Measurements from ENCODE around the gene ERP44.

Gene ERP44

GRCh38 chr9:99953861-99954507, 144.8 kb downstream of the ERP44 start:
- H3K4me3 ChIP-seq (replicated peaks in 1 of 2; ENCODE audit: low read depth in 2 of 2, low read length in 2 of 2), result no peak overlapping the region
- DNase-seq (ENCODE audit: low read depth in 2 of 2), result no peak
- no peak for TF ChIP-seq CTCF (IDR thresholded peaks at IDR 0.05; ENCODE audit: low read depth, low read length)

GRCh38 chr9:99948896-99949295, 149.9 kb downstream of the ERP44 start:
- TF ChIP-seq CTCF (IDR thresholded peaks at IDR 0.05; ENCODE audit: low read depth, low read length), result no peak

GRCh38 chr9:99948482-99948881, 150.3 kb downstream of the ERP44 start:
- TF ChIP-seq CTCF (IDR thresholded peaks at IDR 0.05; ENCODE audit: low read depth, low read length), result no peak
- DNase-seq (ENCODE audit: low read depth in 2 of 2), result no peak
- H3K4me3 ChIP-seq (replicated peaks in 1 of 2; ENCODE audit: low read depth in 2 of 2, low read length in 2 of 2), result no peak overlapping the region

More at GRCh38 chr9:99948896-99949295, 149.9 kb downstream of the ERP44 start:
- H3K4me3 ChIP-seq (replicated peaks in 1 of 2; ENCODE audit: low read depth in 2 of 2, low read length in 2 of 2), result no peak overlapping the region
- DNase-seq (ENCODE audit: low read depth in 2 of 2), result peak; percentile 55 to 63

GRCh38 chr9:99947395-99947794, 151.4 kb downstream of the ERP44 start:
- H3K4me3 ChIP-seq (replicated peaks in 1 of 2; ENCODE audit: low read depth in 2 of 2, low read length in 2 of 2), result no peak overlapping the region
- peak; percentile 28 for TF ChIP-seq CTCF (IDR thresholded peaks at IDR 0.05; ENCODE audit: low read depth, low read length)
- peak in 1 of 2 donors; percentile 26 for DNase-seq (ENCODE audit: low read depth in 2 of 2)

- no peak for TF ChIP-seq CTCF (IDR thresholded peaks at IDR 0.05; ENCODE audit: low read depth, low read length)
- DNase-seq (ENCODE audit: low read depth in 2 of 2), result no peak
- H3K4me3 ChIP-seq (replicated peaks in 1 of 2; ENCODE audit: low read depth in 2 of 2, low read length in 2 of 2), result no peak overlapping the region
Observed at GRCh38 chr9:99936947-99937587, 161.7 kb downstream of the ERP44 start.

GRCh38 chr9:99931155-99931840, 167.5 kb downstream of the ERP44 start:
- peak in 1 of 2 donors; percentile 23 for DNase-seq (ENCODE audit: low read depth in 2 of 2)
- no peak for TF ChIP-seq CTCF (IDR thresholded peaks at IDR 0.05; ENCODE audit: low read depth, low read length)
- no peak overlapping the region for H3K4me3 ChIP-seq (replicated peaks in 1 of 2; ENCODE audit: low read depth in 2 of 2, low read length in 2 of 2)
